H9 (cell line): ENCODE measurements around the gene STAB2. TPM values are rescaled to one million over a fixed set of nuclear protein-coding genes. Genes with fewer than 3 reads are reported as not detected.

ENCODE experiments used
- DNase-seq: peaks from one replicate; pipeline ENCODE4 v3.0.0-alpha.2; 2017
- H2AFZ ChIP-seq: one replicate; pipeline ENCODE4 v1.6.1; 2013; ENCODE audit warnings: mild to moderate bottlenecking, low read length, control low read depth, moderate library complexity
- H2AK5ac ChIP-seq: 2 replicates; pipeline ENCODE4 v1.6.1; 2013; ENCODE audit warnings: low read length, control low read depth, mixed read lengths; ENCODE audit not compliant: insufficient read length
- H2BK120ac ChIP-seq: one replicate; pipeline ENCODE4 v1.6.1; 2013; ENCODE audit warnings: low read depth, mild to moderate bottlenecking, low read length, control low read depth, inconsistent platforms; ENCODE audit not compliant: poor library complexity, severe bottlenecking
- H2BK12ac ChIP-seq: 2 replicates; pipeline ENCODE4 v1.6.1; 2013; ENCODE audit warnings: low read length, control low read depth, mixed read lengths, low read depth; ENCODE audit not compliant: insufficient read length
- H2BK15ac ChIP-seq: 2 replicates; pipeline ENCODE4 v1.6.1; 2013; ENCODE audit warnings: low read depth, low read length, control low read depth
- H2BK20ac ChIP-seq: one replicate; pipeline ENCODE4 v1.6.1; 2013; ENCODE audit warnings: low read depth, mild to moderate bottlenecking, low read length, control low read depth, inconsistent platforms; ENCODE audit not compliant: poor library complexity, severe bottlenecking
- H2BK5ac ChIP-seq: 2 replicates; pipeline ENCODE4 v1.6.1; 2013; ENCODE audit warnings: low read length, control low read depth, mixed read lengths; ENCODE audit not compliant: insufficient read length
- H3K14ac ChIP-seq: 2 replicates; pipeline ENCODE4 v1.6.1; 2013; ENCODE audit warnings: low read length, control low read depth; ENCODE audit not compliant: insufficient read depth
- H3K18ac ChIP-seq: 2 replicates; pipeline ENCODE4 v1.6.1; 2013; ENCODE audit warnings: low read depth, mild to moderate bottlenecking, mixed read lengths, low read length, control low read depth; ENCODE audit not compliant: insufficient read length
- H3K23ac ChIP-seq: 2 replicates; pipeline ENCODE4 v1.6.1; 2013; ENCODE audit warnings: low read length, control low read depth, mixed read lengths, low read depth; ENCODE audit not compliant: insufficient read length
- H3K23me2 ChIP-seq: 2 replicates; pipeline ENCODE4 v1.6.1; 2013; ENCODE audit warnings: low read depth, mild to moderate bottlenecking, mixed read lengths, low read length, control low read depth; ENCODE audit not compliant: insufficient read length, poor library complexity, severe bottlenecking
- H3K27ac ChIP-seq: 2 replicates; pipeline ENCODE4 v1.5.1; 2013; ENCODE audit warnings: low read length, control low read depth, mixed read lengths, low read depth; ENCODE audit not compliant: insufficient read length
- H3K27me3 ChIP-seq: 2 replicates; pipeline ENCODE4 v1.6.1; 2013; ENCODE audit warnings: low read length, control low read depth, inconsistent platforms; ENCODE audit not compliant: insufficient read depth
- H3K4ac ChIP-seq: 2 replicates; pipeline ENCODE4 v1.6.1; 2013; ENCODE audit warnings: low read depth, mild to moderate bottlenecking, control low read depth, inconsistent platforms, low read length, moderate library complexity
- H3K4me1 ChIP-seq: 2 replicates; pipeline ENCODE4 v1.6.1; 2013; ENCODE audit warnings: low read length, control low read depth, inconsistent platforms; ENCODE audit not compliant: insufficient read depth
- H3K4me2 ChIP-seq: 2 replicates; pipeline ENCODE4 v1.6.1; 2013; ENCODE audit warnings: low read length, control low read depth, mixed read lengths; ENCODE audit not compliant: insufficient read length, insufficient read depth
- H3K56ac ChIP-seq: 2 replicates; pipeline ENCODE4 v1.6.1; 2013; ENCODE audit warnings: low read depth, mild to moderate bottlenecking, mixed read lengths, low read length, control low read depth; ENCODE audit not compliant: insufficient read length
- H3K79me1 ChIP-seq: 2 replicates; pipeline ENCODE4 v1.6.1; 2013; ENCODE audit warnings: low read depth, mild to moderate bottlenecking, moderate library complexity, low read length, control low read depth, inconsistent platforms; ENCODE audit not compliant: insufficient read depth, poor library complexity, severe bottlenecking
- H3K79me2 ChIP-seq: 2 replicates; pipeline ENCODE4 v1.6.1; 2013; ENCODE audit warnings: low read length, control low read depth, inconsistent platforms; ENCODE audit not compliant: insufficient read depth
- H3K9ac ChIP-seq: 2 replicates; pipeline ENCODE4 v1.6.1; 2013; ENCODE audit warnings: low read length, control low read depth, mixed read lengths; ENCODE audit not compliant: insufficient read length; ENCODE audit errors: extremely low read depth
- H3K9me3 ChIP-seq: one replicate; pipeline ENCODE4 v1.6.1; 2013; ENCODE audit warnings: low read depth, low read length, inconsistent platforms; ENCODE audit not compliant: control insufficient read depth
- H3T11ph ChIP-seq: one replicate; pipeline ENCODE4 v1.6.1; 2013; ENCODE audit warnings: mild to moderate bottlenecking, low read length, control low read depth, inconsistent platforms
- H4K20me1 ChIP-seq: one replicate; pipeline ENCODE4 v1.6.1; 2013; ENCODE audit not compliant: control insufficient read depth, insufficient read length, insufficient read depth
- H4K5ac ChIP-seq: 2 replicates; pipeline ENCODE4 v1.6.1; 2013; ENCODE audit warnings: low read depth, mild to moderate bottlenecking, mixed read lengths, low read length, control low read depth; ENCODE audit not compliant: insufficient read length
- H4K8ac ChIP-seq: replicated peaks from 2 replicates; pipeline ENCODE4 v1.6.1; 2013; ENCODE audit warnings: low read length, control low read depth, mixed read lengths, low read depth; ENCODE audit not compliant: insufficient read length
- H4K91ac ChIP-seq: 2 replicates; pipeline ENCODE4 v1.6.1; 2013; ENCODE audit warnings: low read depth, mild to moderate bottlenecking, moderate library complexity, mixed read lengths, low read length, control low read depth; ENCODE audit not compliant: insufficient read length
- H3K27ac Mint-ChIP-seq, 3 experiments: 2 replicates in 2 of 3; 3 replicates in 1 of 3; pipeline ENCODE4 v1.8.0; 2020 to 2021; ENCODE audit warnings: mixed read lengths in 3 of 3, mild to moderate bottlenecking in 1 of 3, moderate library complexity in 1 of 3
- H3K27me3 Mint-ChIP-seq: 2 replicates; pipeline ENCODE4 v1.8.0; 2021; ENCODE audit warnings: low read depth, mild to moderate bottlenecking, moderate library complexity, mixed read lengths
- H3K36me3 Mint-ChIP-seq, 3 experiments: 2 replicates in 2 of 3; 3 replicates in 1 of 3; pipeline ENCODE4 v1.8.0; 2020 to 2021; ENCODE audit warnings: low read depth in 3 of 3, mixed read lengths in 3 of 3; ENCODE audit not compliant: insufficient read depth in 1 of 3
- H3K4me1 Mint-ChIP-seq, 2 experiments: 2 replicates each; pipeline ENCODE4 v1.8.0; 2020; ENCODE audit warnings: mixed read lengths in 2 of 2
- H3K4me3 Mint-ChIP-seq, 2 experiments: 2 replicates in 1 of 2; 3 replicates in 1 of 2; pipeline ENCODE4 v1.8.0; 2020 to 2021; ENCODE audit warnings: mild to moderate bottlenecking in 2 of 2, mixed read lengths in 2 of 2, moderate library complexity in 1 of 2
- H3K9me3 Mint-ChIP-seq, 2 experiments: 2 replicates in 1 of 2; 3 replicates in 1 of 2; pipeline ENCODE4 v1.8.0; 2020; ENCODE audit warnings: mild to moderate bottlenecking in 2 of 2, mixed read lengths in 2 of 2, moderate library complexity in 1 of 2
- WGBS: extraction: QIAGEN DNeasy Blood & Tissue Kit; methylation state at CpG from one replicate; pipeline ENCODE4 v1.1.7; 2013; ENCODE audit warnings: missing lambda C conversion rate, low lambda C conversion rate, mixed read lengths; ENCODE audit not compliant: insufficient read length; ENCODE audit errors: extremely low coverage; 5-methylcytosine and 5-hydroxymethylcytosine counted together
- total RNA-seq: library from RNA; stranded (reverse); gene quantifications from 2 replicates; pipeline ENCODE4 v1.2.1, GENCODE V29; 2021
- TF ChIP-seq, protein P1 (sequence below): fragments of 200-600 bp; sonication (generic); conservative IDR thresholded peaks from 3 replicates; pipeline ENCODE4 v1.8.0; 2021; ENCODE audit warnings: antibody characterized with exemption, mild to moderate bottlenecking

The STAB2 gene
- total RNA-seq, 1 experiment from 2014 or later: 0.02 TPM

- Histone ChIP-seq H3K27ac (no peak overlapping the region), H3K14ac (no peak overlapping the region), H3K9ac (no peak overlapping the region), H3K4ac (no peak overlapping the region), H4K5ac (no peak overlapping the region), H4K8ac (no peak overlapping the region), H3K4me2 (no peak overlapping the region), H3K23ac (no peak overlapping the region), H3K79me2 (no peaks in the 10 kb centered on the region), H2BK20ac (no peak overlapping the region), H3K27me3 (no peaks in the 10 kb centered on the region), H3K9me3 (no peaks in the 10 kb centered on the region), H3K4me1 (no peaks in the 10 kb centered on the region), H3K23me2 (no peaks in the 10 kb centered on the region), H3K79me1 (no peaks in the 10 kb centered on the region), H2AFZ (no peak overlapping the region), H4K20me1 (no peaks in the 10 kb centered on the region), H2BK120ac (no peak overlapping the region), H2BK5ac (no peak overlapping the region), H2BK12ac (no peak overlapping the region), H3K56ac (no peak overlapping the region), H4K91ac (no peak overlapping the region), H2AK5ac (no peak overlapping the region), H2BK15ac (no peak overlapping the region), H3T11ph (no peak overlapping the region), H3K18ac (no peak overlapping the region)
- H3K4me1 Mint-ChIP-seq: no peaks in the 10 kb centered on the region
- no peaks in the 10 kb centered on the region for H3K36me3 Mint-ChIP-seq
- no peak overlapping the region for H3K27ac Mint-ChIP-seq
- no CpG with 5 or more reads among the region's 1 CpG for WGBS
- no peak for DNase-seq
- TF ChIP-seq, protein P1, sequence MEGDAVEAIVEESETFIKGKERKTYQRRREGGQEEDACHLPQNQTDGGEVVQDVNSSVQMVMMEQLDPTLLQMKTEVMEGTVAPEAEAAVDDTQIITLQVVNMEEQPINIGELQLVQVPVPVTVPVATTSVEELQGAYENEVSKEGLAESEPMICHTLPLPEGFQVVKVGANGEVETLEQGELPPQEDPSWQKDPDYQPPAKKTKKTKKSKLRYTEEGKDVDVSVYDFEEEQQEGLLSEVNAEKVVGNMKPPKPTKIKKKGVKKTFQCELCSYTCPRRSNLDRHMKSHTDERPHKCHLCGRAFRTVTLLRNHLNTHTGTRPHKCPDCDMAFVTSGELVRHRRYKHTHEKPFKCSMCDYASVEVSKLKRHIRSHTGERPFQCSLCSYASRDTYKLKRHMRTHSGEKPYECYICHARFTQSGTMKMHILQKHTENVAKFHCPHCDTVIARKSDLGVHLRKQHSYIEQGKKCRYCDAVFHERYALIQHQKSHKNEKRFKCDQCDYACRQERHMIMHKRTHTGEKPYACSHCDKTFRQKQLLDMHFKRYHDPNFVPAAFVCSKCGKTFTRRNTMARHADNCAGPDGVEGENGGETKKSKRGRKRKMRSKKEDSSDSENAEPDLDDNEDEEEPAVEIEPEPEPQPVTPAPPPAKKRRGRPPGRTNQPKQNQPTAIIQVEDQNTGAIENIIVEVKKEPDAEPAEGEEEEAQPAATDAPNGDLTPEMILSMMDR: no peak
- no peak overlapping the region for H3K4me3 Mint-ChIP-seq
- H3K9me3 Mint-ChIP-seq: peaks cover 0 to 3% of the 10 kb centered on the region in 2 experiments; a peak in 1 of 5 replicates
- H3K27me3 Mint-ChIP-seq: peaks cover 16% of the 10 kb centered on the region
Measured at GRCh38 chr12:103737881-103738280, 150.8 kb downstream of the STAB2 start.
